GM18517 (cell line): ENCODE data around the gene SIRPG.
"Not testable (repeated sequence)": the region's sequence is repeated elsewhere in the genome, so short reads cannot be mapped to it uniquely, and the experiment has no call there.

Experiments used
- ATAC-seq: cut with Tn5 transposase; IDR thresholded peaks from one replicate; pipeline ENCODE4 v1.9.1; 2021; ENCODE audit warnings: mild to moderate bottlenecking, moderate library complexity; ENCODE audit not compliant: unreplicated experiment

SIRPG gene

GRCh38 chr20:1672728-1673127 lies 15.1 kb upstream of the SIRPG start:
- ATAC-seq, result no peak

GRCh38 chr20:1671891-1672669 lies 14.5 kb upstream of the SIRPG start:
- ATAC-seq, result no peak

GRCh38 chr20:1669304-1669703 lies 11.7 kb upstream of the SIRPG start:
- ATAC-seq, result no peak

GRCh38 chr20:1667502-1668085 lies 10.0 kb upstream of the SIRPG start:
- ATAC-seq, result no peak

- ATAC-seq, result no peak
Observed at GRCh38 chr20:1666802-1667201, 9.2 kb upstream of the SIRPG start.

- no peak for ATAC-seq
Observed at GRCh38 chr20:1665345-1665744, 7.8 kb upstream of the SIRPG start.

- no peak for ATAC-seq
Observed at GRCh38 chr20:1664911-1665310, 7.3 kb upstream of the SIRPG start.

- ATAC-seq, result no peak
Observed at GRCh38 chr20:1663917-1664316, 6.3 kb upstream of the SIRPG start.

GRCh38 chr20:1661542-1662299 lies 4.1 kb upstream of the SIRPG start:
- ATAC-seq, result no peak

GRCh38 chr20:1660246-1660645 lies 2.7 kb upstream of the SIRPG start:
- no peak for ATAC-seq

- ATAC-seq, result no peak
Observed at GRCh38 chr20:1656844-1657243, 735 bp downstream of the SIRPG start.

GRCh38 chr20:1654996-1655395 lies 2.6 kb downstream of the SIRPG start:
- no peak for ATAC-seq

- no peak for ATAC-seq
Observed at GRCh38 chr20:1652960-1653359, 4.6 kb downstream of the SIRPG start.

- ATAC-seq, result no peak
Observed at GRCh38 chr20:1652104-1652503, 5.5 kb downstream of the SIRPG start.

GRCh38 chr20:1651268-1652058 lies 6.1 kb downstream of the SIRPG start:
- ATAC-seq, result no peak

- ATAC-seq, result no peak
Observed at GRCh38 chr20:1648101-1648500, 9.5 kb downstream of the SIRPG start.

- ATAC-seq, result no peak
Observed at GRCh38 chr20:1646975-1647431, 10.6 kb downstream of the SIRPG start.

- ATAC-seq, result no peak
Observed at GRCh38 chr20:1644101-1644962, 13.2 kb downstream of the SIRPG start.

- ATAC-seq, result not testable (repeated sequence)
Observed at GRCh38 chr20:1638643-1639042, 18.9 kb downstream of the SIRPG start.

- no peak for ATAC-seq
Observed at GRCh38 chr20:1637755-1638154, 19.8 kb downstream of the SIRPG start.
